IPS-NIHi11 (cell line): ENCODE measurements around the gene NFIA.

Experiments
- DNase-seq: peaks from one replicate; pipeline ENCODE4 v3.0.0; 2012; ENCODE audit warnings: mixed read lengths, low spot score

NFIA gene

DNA sequence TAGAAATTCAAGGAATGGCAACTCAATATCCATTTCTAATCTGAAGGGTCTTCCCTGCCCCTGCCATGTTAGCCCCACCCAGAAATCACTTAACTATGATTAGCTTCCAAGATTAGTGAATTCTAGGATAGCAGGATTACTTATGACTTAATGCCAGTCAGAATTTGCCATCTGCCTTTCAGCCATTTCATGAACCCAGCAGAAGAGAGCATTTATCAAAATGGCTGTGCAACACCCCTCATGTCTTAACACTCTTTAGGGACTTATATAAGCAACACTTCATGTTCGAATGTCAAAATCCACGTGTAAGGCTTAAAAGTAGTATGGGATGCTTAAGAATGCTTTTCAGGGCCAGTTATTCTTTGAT, 288.5 kb downstream of the NFIA start:
- DNase-seq = no peak

DNA sequence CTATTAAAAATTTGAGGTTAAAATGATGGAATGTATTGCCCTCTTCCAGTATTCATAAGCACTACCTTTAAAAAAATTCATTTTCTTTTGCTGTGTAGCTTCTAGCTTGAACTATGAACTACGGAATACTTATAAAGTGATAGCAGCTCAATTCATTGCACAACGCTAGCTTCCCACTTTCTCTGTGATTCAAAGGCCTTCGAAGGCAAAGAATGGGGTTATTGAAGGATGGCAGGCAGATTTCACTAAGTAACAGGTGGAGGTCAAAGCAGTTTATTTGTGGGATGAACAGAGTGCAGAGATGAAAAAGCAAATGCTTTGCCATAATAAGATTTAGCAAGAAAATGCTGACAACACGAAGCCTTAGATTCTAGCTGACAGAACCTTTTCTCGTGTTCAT, 290.6 kb downstream of the NFIA start:
- DNase-seq = no peak

- DNase-seq = no peak
Measured at GRCh38 chr1:61374156-61374555, 291.8 kb downstream of the NFIA start.

GRCh38 chr1:61375082-61375880, 292.9 kb downstream of the NFIA start:
- DNase-seq = no peak

DNA sequence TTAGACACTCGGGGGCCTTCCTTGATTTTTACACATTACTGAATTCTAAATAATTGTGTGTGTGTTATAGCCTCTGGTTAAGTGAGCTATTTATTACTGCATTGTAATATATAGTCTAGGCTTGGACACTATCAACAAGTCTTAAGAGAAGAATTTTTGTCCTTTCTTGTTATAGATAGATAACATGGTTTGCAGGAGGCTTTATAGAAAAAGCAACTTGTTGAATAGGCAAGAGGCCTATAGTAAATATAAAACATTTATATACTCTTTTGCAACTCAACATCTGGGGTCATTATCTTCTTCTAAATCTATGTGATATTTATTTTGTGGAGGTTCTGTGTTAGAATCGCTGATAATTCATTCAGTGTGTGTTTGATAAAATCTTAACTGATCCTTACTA, 293.8 kb downstream of the NFIA start:
- no peak for DNase-seq

- DNase-seq = no peak
Measured at GRCh38 chr1:61377242-61377958, 295.0 kb downstream of the NFIA start.

DNA sequence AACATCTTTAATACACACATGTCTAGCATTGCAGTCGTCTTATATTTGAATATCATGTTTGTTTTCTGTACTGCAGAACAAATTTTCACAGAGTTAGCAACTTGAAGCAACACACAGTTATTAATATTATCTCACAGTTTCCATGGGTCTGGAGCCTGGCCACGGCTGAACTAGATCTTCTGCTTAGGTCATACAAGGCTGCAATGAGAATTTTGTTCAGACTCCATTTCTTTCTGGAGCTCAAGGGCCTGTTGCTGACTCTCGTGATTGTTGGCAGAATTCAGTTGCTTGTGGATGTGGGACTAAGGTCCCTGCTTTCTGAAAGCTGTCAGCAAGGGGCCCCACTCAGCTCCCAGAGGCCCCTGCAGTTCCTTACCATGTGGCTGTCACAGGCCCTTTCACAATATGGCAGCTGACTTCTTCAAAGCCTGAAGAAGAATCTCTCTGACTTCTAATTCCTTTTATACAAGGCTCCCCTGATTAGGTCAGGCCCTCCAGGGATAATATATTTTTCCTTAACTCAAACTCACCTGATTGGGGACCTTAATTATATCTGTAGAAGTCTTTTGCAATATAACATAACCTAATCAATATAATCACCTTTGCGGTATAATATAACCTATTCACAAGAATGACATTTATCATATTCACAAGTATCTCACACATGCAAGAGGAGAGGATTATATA, 296.3 kb downstream of the NFIA start:
- DNase-seq = no peak

GRCh38 chr1:61379693-61380092, 297.3 kb downstream of the NFIA start:
- no peak for DNase-seq

DNA sequence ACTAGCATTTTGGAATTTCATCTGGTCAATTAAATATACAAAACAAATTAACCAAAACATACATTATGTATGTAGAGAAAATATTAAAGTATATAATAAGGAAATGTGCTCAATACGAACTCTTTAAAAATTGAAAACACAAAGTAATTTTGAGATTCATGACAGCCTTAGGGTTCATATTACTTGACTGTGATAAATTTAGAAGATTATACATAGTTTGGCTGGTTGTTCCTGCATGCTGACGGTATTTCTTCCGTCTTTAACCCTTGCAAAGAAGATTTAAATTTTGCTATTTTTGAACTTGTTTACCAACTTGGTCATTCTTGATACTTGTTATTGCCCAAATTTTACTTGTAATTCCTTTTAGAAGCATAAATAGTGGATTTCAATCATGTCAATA, 298.2 kb downstream of the NFIA start:
- DNase-seq = no peak

- no peak for DNase-seq
Measured at GRCh38 chr1:61386323-61386722, 304.0 kb downstream of the NFIA start.

GRCh38 chr1:61386770-61387169, 304.4 kb downstream of the NFIA start:
- DNase-seq = no peak

GRCh38 chr1:61387829-61388228, 305.5 kb downstream of the NFIA start:
- no peak for DNase-seq

- DNase-seq = no peak
Measured at GRCh38 chr1:61388566-61388965, 306.2 kb downstream of the NFIA start.

GRCh38 chr1:61389194-61389925, 307.0 kb downstream of the NFIA start:
- no peak for DNase-seq

DNA sequence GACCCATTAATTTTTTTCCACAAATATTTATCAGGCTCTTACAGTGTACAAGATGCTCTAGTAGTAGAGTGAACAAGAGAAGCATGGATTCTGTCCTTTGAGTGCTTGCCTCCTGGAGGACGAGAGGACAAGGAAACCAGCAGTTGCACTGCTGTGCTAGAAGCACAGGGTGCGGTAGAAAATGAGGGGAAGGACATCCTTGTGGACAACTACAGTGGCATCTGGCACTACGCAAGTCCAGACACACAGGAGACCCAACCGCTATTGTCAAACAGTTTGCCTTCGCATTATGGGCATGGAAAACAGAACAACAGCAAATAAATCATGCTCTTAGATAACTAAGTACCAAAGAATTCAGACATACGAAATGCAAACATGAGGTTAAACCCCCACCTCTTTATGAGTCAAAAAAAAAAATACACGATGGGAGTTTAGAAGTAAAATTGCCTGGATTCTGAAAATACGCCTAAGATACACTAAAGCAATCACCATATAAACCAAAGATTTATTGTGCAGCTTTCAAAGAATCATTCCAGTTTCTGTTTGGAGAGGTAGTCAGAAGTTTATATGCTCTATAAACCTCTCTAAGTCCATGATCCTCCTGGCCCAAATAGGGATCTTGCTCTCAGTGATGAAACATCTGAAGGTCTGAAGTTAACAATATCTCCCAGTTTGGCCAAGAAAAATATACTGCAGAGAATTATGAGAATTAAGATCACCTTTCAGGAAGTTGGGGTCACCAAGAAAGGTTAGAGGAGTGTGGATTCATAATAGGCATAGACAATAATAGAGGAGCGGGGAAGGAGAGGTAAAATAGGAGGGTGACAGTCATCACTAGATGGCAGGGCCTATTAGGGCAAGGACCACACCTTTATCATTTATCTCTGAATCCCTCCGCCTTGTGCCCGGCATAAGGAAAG, 307.8 kb downstream of the NFIA start:
- no peak for DNase-seq

GRCh38 chr1:61391730-61392129, 309.4 kb downstream of the NFIA start:
- DNase-seq = no peak

DNA sequence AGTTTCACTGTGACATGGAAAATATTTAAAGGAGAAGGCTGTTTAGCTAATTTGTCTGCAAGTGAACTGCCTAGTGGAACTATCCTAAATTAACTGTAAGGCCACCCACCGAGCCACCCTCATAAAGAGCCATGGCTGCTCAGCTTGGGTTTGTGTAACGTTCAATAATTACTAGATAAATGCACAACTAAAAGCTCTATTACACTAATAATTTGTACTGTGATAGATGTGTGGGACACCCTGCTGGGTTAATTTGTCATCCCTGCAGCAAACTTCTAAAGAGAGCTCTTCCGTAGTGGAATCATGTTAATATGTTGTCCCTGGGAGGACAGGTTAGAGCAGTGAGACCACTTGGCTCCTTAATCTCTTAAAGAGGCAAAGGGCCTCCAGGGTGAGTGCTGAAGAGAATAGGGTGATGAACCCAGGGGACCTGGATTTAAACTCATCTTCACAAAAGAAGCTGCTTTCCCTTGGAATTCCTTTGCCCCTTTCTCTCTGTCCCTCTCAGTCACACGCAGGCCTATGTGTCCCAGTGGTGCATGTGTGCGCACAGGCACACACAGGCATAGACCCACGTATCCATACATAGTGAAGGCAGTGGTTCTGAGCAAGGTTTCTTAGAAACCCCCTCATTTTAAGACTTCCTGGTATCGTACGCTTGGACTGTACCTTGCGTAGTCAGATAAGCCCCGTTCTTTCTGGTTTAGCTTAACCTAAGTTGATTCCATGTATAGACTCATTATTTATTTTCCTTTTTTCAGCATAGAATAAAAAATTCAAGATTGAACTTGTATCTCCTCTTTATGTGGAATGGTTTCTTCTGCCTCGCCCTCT, 310.3 kb downstream of the NFIA start:
- no peak for DNase-seq

DNA sequence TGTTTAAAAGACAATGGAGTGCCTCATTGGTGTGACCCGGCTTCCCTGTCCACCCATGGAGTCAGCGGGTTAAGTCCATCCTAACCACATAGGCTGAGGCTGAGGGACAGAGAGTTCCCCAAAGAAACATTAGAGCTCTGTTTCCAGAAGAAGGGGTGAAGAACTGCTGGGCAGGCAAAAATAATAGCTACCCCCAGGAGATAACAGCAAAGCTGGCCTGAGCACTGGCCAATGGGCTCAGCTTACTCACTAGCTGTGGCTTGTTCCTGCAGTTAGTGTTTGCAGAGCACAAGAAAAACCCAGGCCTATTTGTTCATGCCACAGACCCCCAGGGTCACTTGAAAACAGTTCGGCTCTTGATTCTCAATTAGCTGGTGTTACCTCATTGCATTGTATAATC, 311.2 kb downstream of the NFIA start:
- no peak for DNase-seq

DNA sequence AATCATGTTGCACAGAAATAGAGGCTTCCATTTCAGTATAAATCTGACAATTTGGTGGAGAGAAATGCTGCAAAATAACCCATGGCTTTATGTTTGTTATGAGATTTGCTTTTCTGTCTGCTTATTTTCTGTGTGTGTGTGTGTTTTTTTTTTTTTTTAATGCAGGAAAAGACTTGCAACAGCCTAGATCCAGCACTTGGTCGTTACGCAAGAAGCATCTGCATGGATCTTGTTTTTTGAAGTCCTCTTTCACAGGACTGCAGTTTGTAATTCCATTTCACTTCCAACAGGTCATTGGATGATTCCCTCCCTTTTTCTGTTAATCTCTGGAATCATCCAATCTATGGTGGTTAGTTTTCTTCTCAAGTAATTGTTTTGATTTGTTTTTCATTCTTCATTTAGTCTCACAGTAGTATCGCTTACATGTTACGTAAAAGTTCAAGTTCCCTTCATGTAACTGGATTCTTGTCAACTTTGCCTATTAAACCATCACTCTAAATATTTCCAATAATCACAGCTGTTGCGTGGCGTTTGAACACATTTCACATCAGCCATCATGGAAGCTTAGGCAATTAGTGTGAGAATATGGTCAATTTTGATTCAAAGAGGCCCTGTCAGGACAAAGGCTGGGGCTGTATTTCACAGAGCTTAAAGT, 312.9 kb downstream of the NFIA start:
- DNase-seq = no peak

- DNase-seq = no peak
Measured at GRCh38 chr1:61397495-61397894, 315.1 kb downstream of the NFIA start.
